SH-SY5Y (cell line): ENCODE measurements around the gene ZNF394.

Experiments used
- GATA2 ChIP-seq: IDR thresholded peaks from 2 replicates; pipeline ENCODE4 v1.6.1; 2011; ENCODE audit warnings: mild to moderate bottlenecking, low read depth, low read length
- GATA3 ChIP-seq: IDR thresholded peaks from 2 replicates; pipeline ENCODE4 v1.6.1; 2011; ENCODE audit warnings: low read depth, mild to moderate bottlenecking, low read length, moderate library complexity

- TF ChIP-seq GATA2 (no peak), GATA3 (no peak)
Measured at GRCh38 chr7:99446096-99446495, 54.0 kb downstream of the ZNF394 start.
